HG02885 (cell line): ENCODE results near the gene PIWIL4.
"Not testable (repeated sequence)": the region's sequence is repeated elsewhere in the genome, so short reads cannot be mapped to it uniquely, and the experiment has no call there.

Experiments used
- ATAC-seq: cut with Tn5 transposase; IDR thresholded peaks from one replicate; pipeline ENCODE4 v1.9.1; 2021; ENCODE audit warnings: mild to moderate bottlenecking; ENCODE audit not compliant: unreplicated experiment, poor library complexity

The PIWIL4 gene

GRCh38 chr11:94629741-94630140, 62.6 kb downstream of the PIWIL4 start:
- no peak for ATAC-seq

GRCh38 chr11:94630221-94630620, 63.1 kb downstream of the PIWIL4 start:
- no peak for ATAC-seq

- no peak for ATAC-seq
Measured at GRCh38 chr11:94632356-94632755, 65.2 kb downstream of the PIWIL4 start.

GRCh38 chr11:94635072-94635471, 67.9 kb downstream of the PIWIL4 start:
- ATAC-seq: no peak

GRCh38 chr11:94636388-94636949, 69.3 kb downstream of the PIWIL4 start:
- ATAC-seq: no peak

- ATAC-seq: no peak
Measured at GRCh38 chr11:94638301-94638901, 71.2 kb downstream of the PIWIL4 start.

- ATAC-seq: peak; percentile 62
Measured at GRCh38 chr11:94638902-94639373, 71.8 kb downstream of the PIWIL4 start.

GRCh38 chr11:94639901-94640721, 72.9 kb downstream of the PIWIL4 start:
- ATAC-seq: no peak

GRCh38 chr11:94641167-94641761, 74.1 kb downstream of the PIWIL4 start:
- no peak for ATAC-seq

GRCh38 chr11:94643186-94643585, 76.0 kb downstream of the PIWIL4 start:
- not testable (repeated sequence) for ATAC-seq

GRCh38 chr11:94647926-94648325, 80.8 kb downstream of the PIWIL4 start:
- no peak for ATAC-seq

GRCh38 chr11:94648789-94649188, 81.6 kb downstream of the PIWIL4 start:
- no peak for ATAC-seq

GRCh38 chr11:94649254-94649653, 82.1 kb downstream of the PIWIL4 start:
- ATAC-seq: no peak

GRCh38 chr11:94649964-94650623, 82.9 kb downstream of the PIWIL4 start:
- no peak for ATAC-seq

- no peak for ATAC-seq
Measured at GRCh38 chr11:94650756-94651155, 83.6 kb downstream of the PIWIL4 start.

- no peak for ATAC-seq
Measured at GRCh38 chr11:94652735-94653284, 85.6 kb downstream of the PIWIL4 start.

- no peak for ATAC-seq
Measured at GRCh38 chr11:94653561-94653960, 86.4 kb downstream of the PIWIL4 start.

- ATAC-seq: no peak
Measured at GRCh38 chr11:94654201-94654600, 87.0 kb downstream of the PIWIL4 start.

- no peak for ATAC-seq
Measured at GRCh38 chr11:94655291-94655690, 88.1 kb downstream of the PIWIL4 start.

- no peak for ATAC-seq
Measured at GRCh38 chr11:94655956-94656355, 88.8 kb downstream of the PIWIL4 start.
